OCI-LY7 (cell line): Measurements from ENCODE around the gene OLFML2B.

Source experiments
- EZH2phosphoT487 ChIP-seq: fragments of 200-600 bp; sonication (generic); IDR thresholded peaks from 2 replicates; pipeline ENCODE4 v1.6.1; 2018; ENCODE audit warnings: low read depth, borderline replicate concordance, mild to moderate bottlenecking, mixed run types, antibody characterized with exemption, low read length, moderate library complexity, mixed read lengths
- TF ChIP-seq, protein P1 (sequence below): fragments of 200-600 bp; sonication (generic); conservative IDR thresholded peaks from 2 replicates; pipeline ENCODE4 v1.5.1; 2014; ENCODE audit warnings: mild to moderate bottlenecking, antibody characterized with exemption, low read length, moderate library complexity, mixed read lengths

DNA sequence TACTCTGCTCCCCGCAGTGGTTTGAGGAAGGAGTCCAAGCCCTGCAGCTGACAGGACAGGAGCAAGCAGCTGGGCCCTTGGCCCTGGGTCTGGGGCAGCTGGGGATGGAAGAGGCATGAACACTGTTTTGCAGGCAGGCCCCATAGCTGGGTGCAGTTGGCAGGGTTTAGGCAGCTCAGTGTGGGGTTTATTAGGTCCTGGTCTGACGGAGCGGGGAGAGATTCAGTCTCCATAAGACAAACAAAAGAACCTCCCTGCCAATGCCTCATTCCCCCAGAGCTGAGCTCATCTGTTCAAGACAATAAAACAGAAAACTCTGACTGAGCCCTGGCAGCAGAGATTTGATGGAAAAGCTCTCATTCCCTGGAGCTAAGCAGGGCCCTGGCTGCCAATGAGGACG is 37.3 kb downstream of the OLFML2B start:
- TF ChIP-seq, protein P1, sequence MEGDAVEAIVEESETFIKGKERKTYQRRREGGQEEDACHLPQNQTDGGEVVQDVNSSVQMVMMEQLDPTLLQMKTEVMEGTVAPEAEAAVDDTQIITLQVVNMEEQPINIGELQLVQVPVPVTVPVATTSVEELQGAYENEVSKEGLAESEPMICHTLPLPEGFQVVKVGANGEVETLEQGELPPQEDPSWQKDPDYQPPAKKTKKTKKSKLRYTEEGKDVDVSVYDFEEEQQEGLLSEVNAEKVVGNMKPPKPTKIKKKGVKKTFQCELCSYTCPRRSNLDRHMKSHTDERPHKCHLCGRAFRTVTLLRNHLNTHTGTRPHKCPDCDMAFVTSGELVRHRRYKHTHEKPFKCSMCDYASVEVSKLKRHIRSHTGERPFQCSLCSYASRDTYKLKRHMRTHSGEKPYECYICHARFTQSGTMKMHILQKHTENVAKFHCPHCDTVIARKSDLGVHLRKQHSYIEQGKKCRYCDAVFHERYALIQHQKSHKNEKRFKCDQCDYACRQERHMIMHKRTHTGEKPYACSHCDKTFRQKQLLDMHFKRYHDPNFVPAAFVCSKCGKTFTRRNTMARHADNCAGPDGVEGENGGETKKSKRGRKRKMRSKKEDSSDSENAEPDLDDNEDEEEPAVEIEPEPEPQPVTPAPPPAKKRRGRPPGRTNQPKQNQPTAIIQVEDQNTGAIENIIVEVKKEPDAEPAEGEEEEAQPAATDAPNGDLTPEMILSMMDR, result no peak
- no peak for TF ChIP-seq EZH2phosphoT487
